HG02884 (cell line): ENCODE measurements around the gene SLAMF9.
A peak's percentile ranks its signal among the peaks of the same experiment; 100 is the strongest.

Experiments used
- ATAC-seq: cut with Tn5 transposase; IDR thresholded peaks from one replicate; pipeline ENCODE4 v1.9.1; 2021; ENCODE audit warnings: mild to moderate bottlenecking, moderate library complexity; ENCODE audit not compliant: unreplicated experiment

The SLAMF9 gene

DNA sequence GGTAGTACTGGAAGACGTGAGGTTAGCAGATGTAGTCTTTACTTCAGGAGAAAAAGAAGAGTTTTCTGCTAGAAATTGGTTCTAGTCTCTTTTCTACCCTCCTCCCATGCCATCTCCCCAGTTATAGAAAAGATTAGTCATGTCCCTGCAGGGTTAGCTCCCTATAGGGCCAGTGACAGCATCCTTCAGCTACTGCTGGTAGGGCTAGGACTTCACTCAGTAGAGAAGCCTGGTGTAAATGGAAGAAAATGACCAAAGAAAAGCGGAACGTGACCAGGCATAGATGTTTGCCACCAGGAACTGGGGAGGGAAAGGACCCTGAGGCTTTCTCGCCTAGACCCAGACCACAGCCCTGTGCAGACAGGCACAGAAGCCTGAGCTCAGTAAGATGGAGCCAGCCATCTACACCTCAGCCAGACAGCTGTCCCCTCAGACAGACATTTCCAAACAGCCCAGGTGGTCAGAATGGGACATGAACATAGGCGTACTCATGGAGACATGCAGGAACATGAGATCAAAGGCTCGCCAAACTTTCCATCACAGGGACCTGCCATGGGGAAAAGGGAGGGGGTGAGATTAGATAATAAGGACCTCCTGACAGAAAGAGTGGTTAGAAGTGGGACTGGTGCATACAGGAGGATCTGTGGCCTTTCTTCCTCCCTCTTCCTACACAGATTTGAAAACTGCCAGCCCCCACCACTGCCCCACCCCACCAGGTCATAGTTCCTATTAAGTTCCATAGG lies 23.5 kb upstream of the SLAMF9 start:
- ATAC-seq: no peak

DNA sequence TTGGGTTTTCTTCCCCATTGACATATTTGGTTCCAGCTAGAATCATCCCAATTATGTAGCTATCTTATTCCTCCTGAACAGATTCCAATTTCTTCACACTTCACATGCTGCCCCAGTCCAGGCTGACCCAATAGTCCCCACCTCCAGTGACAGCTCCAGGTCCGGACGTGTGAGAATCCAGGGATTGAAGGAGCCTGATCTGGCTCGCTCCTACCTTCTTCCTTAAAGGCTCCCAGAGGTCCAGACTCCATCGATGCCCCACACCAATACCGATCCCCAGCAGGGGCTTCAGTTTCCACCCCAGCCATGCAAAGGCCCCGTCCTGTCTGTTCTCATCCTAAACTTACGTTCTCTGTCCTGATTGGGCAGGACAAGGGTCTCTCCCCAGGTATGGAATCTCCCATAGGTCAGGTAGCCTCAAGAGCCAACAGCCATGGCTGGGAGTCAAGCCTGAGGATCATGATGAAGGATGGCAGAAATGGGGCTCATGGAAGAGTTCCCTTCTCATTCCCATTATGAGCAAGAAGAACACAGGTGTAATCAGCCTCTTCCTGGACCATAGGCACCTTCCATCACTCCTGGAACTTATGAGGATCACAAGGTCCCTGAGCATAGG lies 20.4 kb upstream of the SLAMF9 start:
- ATAC-seq: no peak

DNA sequence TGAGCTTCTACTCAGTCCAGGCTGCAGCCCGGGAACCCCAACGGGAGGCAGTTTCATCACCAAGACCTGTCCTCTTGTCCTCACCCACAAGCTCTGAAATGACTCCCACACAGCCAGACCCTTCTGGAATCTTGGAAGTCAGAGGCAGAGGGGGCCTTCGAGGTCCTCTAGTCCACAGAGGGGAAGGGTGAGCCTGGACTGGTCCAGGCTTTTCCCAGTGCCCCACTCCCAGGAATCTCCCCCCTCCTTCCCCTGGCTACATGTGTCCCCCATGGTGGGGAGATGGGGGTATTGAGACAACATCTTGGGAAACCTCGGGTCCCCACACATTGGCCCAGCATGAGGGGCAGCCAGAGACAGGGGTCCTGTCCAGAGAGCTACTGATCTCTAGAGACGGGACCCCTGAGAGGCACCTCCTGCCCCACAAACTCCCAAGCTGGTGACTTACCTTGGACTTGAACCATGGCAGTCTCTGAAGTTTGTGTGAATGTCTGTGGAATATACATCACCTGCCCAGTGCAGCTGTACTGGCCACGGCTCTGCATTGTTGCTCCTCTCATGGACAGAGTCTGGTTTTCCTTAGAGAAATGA lies 19.4 kb upstream of the SLAMF9 start:
- no peak for ATAC-seq

DNA sequence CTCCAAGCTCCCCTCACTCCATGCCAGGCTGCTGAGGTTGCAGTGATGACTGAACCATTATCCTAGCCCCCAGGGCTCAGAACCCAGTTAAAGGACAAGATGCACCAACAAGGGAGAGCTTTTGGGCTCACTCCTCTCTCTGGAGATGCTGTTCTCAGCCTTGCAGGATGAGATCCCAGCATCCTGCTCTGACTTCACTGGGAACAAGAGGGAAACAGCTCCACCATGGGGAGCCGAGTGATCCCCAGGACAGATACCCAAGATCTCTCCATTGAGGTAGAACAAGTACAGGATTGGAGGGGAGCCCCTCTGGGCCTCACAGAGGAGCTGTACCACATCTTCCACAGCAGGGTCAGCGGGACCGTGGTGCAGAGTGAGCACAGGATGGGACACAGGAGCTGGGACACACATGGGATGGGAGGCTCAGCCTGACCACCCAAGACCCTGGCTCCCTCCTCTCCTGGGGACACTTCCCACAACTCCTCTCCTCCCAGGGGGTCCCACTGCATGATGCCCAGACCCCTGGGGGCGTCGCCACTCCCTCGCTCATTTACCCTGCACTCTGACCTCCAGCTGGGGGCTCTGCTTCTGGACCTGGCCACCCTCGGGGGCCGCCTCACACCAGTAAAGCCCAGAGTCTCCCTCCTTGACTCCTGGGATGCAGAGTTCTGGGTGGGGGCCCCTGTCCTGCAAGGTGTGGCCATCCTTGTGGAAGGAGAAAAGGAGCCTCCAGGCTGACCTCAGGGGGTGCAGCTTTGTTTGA lies 18.6 kb upstream of the SLAMF9 start:
- ATAC-seq: no peak

DNA sequence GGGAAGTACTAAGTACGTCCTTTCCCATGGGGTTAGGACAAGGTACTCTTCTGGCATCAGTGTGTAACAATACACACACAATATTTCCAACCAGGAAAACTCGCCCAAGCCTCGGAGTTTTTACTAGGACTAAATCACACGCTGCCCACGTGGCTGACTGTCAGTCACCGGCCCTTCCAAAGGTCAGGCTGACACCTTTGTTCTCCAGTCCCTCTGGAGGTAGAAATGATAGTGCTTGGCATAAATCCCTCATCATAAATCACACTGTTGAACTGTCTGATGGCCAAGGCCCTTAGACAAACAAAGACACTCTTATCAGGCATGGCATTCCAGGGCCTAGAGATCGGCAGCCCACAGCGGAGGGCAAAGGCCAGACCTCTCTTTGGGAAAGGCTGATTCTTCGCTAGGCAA lies 16.9 kb upstream of the SLAMF9 start:
- ATAC-seq: no peak

DNA sequence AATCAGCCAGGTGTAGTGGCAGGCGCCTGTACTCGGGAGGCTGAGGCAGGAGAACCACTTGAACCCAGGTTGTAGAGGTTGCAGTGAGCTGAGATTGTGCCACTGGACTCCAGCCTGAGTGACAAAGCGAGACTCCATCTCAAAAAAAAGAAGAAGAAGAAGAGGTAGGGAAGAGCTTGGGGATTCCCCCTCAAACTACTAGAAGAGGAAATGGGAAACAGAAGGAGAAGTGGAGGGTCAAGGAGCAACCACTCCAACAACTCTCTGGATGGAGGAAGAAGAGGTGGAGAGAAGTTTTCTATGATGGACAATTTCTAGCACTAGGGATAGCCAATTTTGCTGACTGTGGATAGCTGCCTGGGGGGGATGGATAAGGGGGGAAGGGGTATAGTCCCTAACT lies 14.9 kb upstream of the SLAMF9 start:
- no peak for ATAC-seq

DNA sequence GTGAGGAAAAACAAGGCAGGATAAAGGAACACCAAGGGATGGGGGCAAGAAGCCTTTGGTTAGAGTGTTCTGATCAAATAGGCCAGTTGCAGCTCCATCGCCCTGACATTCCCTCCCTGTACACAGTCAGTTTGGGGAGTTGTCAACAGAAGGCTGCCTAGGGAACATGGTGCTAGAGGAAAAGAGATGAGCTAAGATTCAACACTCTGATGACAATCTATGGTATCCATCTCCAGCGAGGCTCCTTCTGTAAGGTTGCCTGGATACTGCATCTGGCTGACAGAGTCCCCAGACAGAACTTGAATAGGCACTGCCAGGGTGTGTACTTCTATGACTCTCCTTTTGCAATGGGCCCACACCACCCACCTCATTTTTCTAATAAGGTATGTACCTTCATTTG lies 11.2 kb upstream of the SLAMF9 start:
- no peak for ATAC-seq

DNA sequence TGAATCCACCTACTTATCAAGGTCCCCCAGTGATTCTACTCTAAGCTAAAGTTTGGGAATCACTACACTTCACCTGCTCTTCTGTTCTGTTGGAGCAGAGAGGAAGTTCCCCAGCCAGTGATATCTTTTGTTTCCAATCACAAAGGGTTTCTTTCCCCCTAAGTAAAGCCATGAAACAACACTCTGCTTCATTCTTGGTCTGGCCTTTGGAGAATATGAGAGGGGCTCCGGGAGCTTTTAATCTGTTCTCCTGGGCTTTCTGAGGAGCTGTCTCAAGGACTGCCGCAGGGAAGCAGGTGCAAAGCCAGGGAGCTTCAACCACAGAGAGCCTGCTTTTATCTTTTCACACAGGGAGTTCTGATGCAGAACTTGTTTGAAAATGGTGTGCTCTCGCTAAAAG lies 10.1 kb upstream of the SLAMF9 start:
- no peak for ATAC-seq

DNA sequence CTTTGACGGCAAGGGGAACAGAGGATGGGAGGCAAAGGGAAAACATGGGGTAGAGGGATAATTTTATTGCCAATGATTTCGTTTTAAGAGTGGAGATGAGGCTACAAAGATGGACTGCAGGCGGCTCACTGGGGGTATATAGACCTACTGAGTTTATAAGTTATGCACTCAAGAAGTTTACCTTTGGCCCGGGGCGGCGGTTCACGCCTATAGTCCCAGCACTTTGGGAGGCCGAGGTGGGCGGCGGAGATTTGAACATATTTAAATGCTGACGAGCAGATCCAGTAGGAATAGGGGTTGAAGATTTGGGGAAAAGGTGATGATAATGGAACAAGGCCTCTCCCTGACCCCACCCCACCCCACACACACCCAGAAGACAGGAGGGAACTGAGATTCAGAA lies 8.1 kb upstream of the SLAMF9 start:
- no peak for ATAC-seq

DNA sequence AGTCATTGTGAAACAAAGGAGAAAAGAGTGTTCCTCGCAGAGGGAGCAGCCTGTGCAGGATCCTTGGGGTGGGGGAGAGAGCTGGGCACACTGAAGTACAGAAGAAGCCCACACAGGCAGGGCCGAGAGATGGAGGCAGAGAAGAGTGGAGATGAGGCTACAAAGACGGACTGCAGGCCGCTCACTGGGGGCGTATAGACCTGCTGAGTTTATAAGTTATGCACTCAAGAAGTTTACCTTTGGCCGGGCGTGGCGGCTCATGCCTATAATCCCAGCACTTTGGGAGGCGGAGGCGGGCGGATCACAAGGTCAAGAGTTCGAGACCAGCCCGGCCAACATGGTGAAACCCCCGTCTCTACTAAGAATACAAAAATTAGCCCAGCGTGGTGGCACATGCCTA lies 7.6 kb upstream of the SLAMF9 start:
- no peak for ATAC-seq

DNA sequence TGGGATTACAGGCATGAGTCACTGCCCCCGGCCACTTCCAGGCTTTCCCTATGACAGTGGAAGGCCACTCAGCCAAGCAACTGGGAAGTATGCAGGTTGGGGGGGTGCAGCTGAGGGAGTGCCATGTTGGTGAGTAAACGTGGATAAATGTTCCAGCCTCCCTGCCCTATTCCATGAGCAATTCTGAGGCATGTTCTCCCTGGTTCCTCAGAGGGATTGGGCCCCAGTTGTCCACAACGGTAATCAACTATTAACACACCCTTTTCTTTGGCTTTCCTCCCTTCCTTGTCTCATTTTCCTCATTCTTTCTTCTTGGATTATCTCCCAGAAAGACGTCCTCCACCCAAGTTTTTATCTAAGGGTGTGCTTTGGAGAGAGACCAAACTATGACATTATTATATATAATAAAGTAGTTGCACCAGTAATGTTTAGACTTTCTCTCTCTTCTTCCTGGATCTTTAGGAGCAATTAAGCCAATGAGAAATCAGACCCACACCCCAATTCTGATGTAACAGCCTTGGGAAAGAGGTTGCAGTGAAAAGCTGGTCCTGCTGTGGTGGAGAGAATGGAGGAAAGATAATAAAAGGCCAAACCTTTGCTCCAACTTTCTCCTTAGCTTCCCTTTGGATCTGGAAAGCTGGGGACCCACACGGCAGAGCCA lies 6.8 kb upstream of the SLAMF9 start:
- no peak for ATAC-seq

DNA sequence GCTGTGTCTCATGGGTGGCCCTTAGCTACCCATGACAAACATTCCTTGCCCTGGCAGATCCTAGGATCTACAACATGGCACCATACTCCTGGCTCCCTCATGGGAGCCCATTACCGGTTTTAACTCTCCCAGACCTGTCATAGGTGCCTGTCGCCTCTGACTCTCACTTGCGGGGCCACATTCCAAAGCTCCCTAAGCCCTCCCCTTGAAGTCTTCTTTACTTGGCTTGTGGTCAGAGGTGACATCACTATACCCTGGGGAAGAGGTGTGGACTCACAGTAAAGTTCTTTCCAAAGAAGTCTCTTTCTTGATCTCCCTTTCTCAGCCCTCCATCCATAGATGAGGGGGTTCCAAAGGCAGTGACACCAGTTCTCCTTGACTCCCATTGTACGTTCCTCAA lies 5.4 kb upstream of the SLAMF9 start:
- peak; percentile 6 for ATAC-seq

DNA sequence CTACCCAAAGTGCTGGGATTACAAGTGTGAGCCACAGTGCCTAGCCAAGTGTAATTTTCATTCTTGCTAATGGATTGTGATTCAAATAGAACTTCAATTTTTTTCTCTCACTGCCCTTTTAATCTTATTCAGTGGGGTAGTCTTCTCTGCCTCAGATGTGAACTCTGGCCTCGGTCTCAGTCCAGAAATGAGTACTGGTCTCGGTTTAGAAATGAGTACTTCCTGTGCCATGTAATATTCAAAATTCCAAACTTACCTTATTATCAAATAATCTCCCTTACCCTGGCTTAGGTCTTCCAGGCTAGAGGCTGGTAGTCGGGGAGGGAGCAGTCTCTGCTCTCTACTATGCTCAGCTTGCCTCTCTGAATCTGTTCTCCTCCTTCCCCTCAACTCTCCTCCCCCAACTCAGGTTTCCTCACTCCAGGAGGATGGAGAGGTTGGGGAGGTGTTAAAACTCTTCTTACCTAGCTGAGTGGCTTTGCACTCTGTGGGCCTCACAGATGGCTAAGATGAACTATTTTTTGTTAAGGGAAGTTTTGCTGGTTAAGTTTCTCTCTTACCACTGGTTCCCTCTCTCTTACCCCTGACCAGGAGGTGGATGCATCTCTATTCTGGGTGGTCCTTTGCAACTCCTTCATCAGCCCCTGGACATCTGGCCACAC lies 4.8 kb upstream of the SLAMF9 start:
- ATAC-seq: peak; percentile 84

DNA sequence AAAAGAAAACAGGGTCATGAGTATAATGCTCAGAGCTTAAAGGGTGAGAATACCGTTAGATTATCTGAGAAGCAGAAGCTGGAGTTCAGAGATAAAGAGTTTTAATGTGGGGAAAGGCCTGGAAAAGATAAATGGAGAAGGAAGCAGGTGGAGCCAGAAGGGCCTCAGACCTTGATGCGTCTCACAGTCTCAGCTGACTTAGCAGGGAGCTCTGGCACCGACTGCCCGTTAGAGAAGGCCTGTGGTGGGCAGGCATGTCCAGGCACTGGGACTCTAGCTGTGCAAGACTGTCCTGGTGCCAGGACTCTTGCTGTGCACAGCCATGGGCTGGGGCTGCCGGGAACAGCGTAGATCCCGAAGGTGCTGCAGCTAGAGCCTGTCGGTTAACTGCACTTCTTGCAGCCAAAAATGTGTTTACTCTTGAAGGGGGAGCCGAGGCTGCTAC lies 3.8 kb upstream of the SLAMF9 start:
- ATAC-seq: no peak

DNA sequence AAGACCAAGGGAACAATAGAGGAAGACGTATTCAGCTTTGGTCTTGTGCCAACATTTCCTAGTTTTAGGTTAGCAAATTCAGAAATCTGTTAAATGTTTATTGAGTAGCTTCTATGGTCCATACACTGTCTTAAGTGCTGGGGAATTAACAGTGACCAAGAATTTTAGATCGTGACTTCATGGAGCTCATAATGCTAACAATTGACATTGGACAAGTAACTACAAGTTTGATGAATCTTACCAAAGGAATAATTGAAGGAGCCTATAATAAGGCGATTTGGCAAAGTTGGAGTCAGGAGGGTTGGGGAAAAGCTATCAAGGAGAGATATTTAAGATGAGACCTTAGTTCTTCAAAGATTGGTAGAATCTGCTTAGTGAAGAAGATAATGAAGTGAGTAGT lies 1.4 kb upstream of the SLAMF9 start:
- ATAC-seq: no peak

DNA sequence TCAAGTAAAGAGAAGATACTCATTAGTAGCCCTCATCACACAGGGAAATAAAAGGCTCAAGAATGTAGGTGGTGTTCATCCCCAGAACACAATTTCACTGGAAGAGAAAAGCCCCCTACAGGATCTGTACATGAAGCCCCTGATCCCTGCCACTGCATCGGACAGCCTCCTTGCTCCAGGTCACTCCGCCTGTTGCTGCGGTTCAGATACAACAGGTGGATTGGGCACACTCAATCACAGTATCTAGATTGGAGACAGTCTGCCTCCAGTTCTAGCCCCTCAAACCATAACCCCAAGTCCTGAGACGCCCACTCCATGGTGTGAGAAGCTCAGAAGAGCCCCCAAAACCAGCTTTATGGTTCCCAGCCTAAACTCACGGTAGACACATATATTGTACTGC lies 1.1 kb downstream of the SLAMF9 start:
- ATAC-seq: no peak

DNA sequence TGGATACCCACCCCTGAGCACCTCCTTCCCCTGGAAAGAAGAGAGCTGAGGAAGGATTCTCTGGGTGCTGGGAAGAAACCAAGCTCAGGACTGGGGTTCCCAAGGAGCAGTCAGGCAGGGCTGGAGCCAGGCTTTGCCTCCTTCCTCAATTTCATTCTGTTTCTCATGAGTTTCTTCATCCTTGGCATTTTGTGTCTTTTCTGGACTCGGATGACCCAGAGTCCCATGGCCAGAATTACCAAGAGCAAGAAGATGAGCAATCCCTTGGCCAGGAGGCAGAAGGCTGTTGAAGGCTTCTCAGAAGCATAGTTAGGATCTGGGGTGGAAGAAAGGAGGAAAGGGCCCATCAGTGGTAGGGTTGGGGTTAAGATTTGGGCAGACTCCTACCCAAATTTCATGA lies 2.5 kb downstream of the SLAMF9 start:
- ATAC-seq: no peak

DNA sequence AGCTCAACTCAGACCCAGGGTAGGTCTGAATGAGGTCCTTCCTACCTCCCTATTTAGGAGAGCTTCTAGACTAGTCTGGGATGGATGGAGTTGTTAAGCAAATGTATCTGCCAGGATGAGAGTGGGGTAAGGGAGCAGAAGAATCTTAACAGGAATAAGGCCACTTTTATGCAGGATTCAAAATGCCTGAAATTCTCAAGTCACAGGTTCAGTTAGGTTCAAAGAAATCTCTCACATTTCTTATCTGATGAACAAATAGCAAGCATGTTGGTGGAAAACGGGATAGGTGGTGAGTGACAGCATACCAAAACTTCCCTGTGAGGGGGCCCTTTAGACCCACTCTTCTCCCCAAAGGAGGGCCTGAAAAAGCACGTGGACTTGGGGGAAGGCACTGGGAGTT lies 3.0 kb downstream of the SLAMF9 start:
- no peak for ATAC-seq

DNA sequence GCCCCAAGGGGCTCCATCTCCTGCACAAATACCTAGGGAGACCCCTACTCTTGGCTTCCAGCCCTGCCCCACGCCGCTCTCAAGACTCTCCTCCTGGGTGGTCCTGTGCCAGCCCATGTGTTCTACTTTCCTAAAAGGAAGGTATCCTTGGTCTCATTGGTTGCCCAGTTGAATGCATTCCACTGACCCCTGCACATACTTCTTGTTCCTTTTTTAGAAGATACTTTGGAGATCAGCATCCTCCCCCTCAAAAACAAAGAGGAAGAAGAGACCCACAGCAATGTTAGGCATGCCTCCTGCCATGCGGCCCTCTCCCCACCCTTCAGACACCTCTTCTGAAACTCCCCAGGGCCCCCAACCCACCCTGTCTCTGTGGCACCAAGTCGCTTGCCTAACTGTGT lies 4.1 kb downstream of the SLAMF9 start:
- no peak for ATAC-seq

DNA sequence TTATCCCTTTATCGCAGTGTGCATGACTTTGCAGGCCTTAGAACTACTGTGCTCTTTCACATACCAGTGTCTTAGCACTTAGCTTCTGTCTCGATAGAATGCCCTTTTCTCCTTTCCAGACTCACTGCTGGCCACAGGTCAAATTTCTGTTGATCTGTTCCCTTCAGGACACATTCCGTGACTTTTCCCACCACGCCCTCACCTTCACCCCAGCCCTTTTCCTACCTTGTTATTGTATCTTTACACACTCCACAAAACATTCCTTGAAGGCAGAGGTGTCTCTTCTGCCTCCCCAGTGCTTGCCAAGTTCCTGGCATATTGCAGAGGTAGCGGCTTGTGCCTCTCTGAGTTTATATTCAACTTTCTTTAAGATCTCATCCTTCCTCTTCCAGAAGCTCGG lies 4.9 kb downstream of the SLAMF9 start:
- no peak for ATAC-seq

DNA sequence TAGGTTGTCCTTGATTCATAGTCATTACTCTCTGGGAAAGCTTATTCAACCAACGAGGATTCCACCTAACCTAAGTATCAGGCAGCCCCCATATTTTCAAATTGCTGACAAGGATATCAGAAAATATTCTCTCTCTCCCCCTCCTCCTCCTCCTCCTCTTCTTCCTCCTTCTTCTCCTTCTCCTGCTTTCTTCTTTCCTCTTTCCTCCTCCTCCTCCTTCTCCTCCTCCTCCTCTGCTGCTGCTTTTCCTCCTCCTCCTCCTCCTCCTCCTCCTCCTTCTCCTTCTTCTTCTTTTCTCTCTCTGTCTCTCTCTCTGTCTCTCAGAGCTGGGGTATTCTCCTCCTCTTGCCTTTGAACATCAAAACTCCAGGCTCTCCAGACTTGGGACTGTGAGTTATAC lies 6.1 kb downstream of the SLAMF9 start:
- no peak for ATAC-seq
